OCI-LY1 (cell line): ENCODE results near the gene GJA5.

ENCODE experiments used
- H2AFZ ChIP-seq: fragments of 200-600 bp; sonication (generic), shearing (Covaris generic); 2 replicates; pipeline ENCODE4 v1.6.0; 2014; ENCODE audit warnings: antibody characterized with exemption, mild to moderate bottlenecking, low read length
- H3F3A ChIP-seq: fragments of 200-600 bp; sonication (generic), shearing (Covaris generic); 2 replicates; pipeline ENCODE4 v1.6.0; 2014; ENCODE audit warnings: mild to moderate bottlenecking, antibody characterized with exemption, low read length, moderate library complexity; ENCODE audit not compliant: insufficient read depth
- H3K27ac ChIP-seq: fragments of 200-600 bp; sonication (generic); 2 replicates; pipeline ENCODE4 v1.5.1; 2014; ENCODE audit warnings: low read length, mixed run types, mild to moderate bottlenecking, low read depth; ENCODE audit not compliant: poor library complexity, severe bottlenecking
- H3K27me3 ChIP-seq: fragments of 200-600 bp; sonication (generic); 2 replicates; pipeline ENCODE4 v1.6.0; 2014; ENCODE audit warnings: antibody characterized with exemption, mild to moderate bottlenecking, low read length, moderate library complexity; ENCODE audit not compliant: insufficient read depth
- H3K36me3 ChIP-seq: fragments of 200-600 bp; sonication (generic); 2 replicates; pipeline ENCODE4 v1.6.1; 2014; ENCODE audit warnings: mild to moderate bottlenecking, antibody characterized with exemption, low read length, moderate library complexity, mixed read lengths; ENCODE audit not compliant: insufficient read depth
- H3K4me1 ChIP-seq: fragments of 200-600 bp; sonication (generic); 2 replicates; pipeline ENCODE4 v1.5.1; 2014; ENCODE audit warnings: mild to moderate bottlenecking, low read length, moderate library complexity; ENCODE audit not compliant: insufficient read depth, severe bottlenecking
- H3K4me2 ChIP-seq: fragments of 200-600 bp; sonication (generic), shearing (Covaris generic); 2 replicates; pipeline ENCODE4 v1.6.1; 2014; ENCODE audit warnings: low read length
- H3K4me3 ChIP-seq: fragments of 200-600 bp; sonication (generic); 2 replicates; pipeline ENCODE4 v1.5.1; 2014; ENCODE audit warnings: low read length, low read depth, mild to moderate bottlenecking, mixed read lengths; ENCODE audit not compliant: poor library complexity, severe bottlenecking
- H3K79me2 ChIP-seq: fragments of 200-600 bp; shearing (Covaris generic); 2 replicates; pipeline ENCODE4 v1.6.1; 2016; ENCODE audit warnings: mixed run types, low read length, mixed read lengths; ENCODE audit not compliant: insufficient read depth
- H3K9ac ChIP-seq: fragments of 200-600 bp; sonication (generic), shearing (Covaris generic); 2 replicates; pipeline ENCODE4 v1.6.1; 2014; ENCODE audit warnings: mild to moderate bottlenecking, low read length, mixed read lengths
- H3K9me2 ChIP-seq: fragments of 200-600 bp; sonication (generic), shearing (Covaris generic); 2 replicates; pipeline ENCODE4 v1.6.1; 2014; ENCODE audit warnings: low read depth, mild to moderate bottlenecking, low read length, mixed read lengths
- H3K9me3 ChIP-seq: fragments of 200-600 bp; shearing (Covaris generic); 2 replicates; pipeline ENCODE4 v1.6.1; 2014; ENCODE audit warnings: low read length, mixed read lengths
- H4K20me1 ChIP-seq: fragments of 200-600 bp; sonication (generic), shearing (Covaris generic); 2 replicates; pipeline ENCODE4 v1.6.0; 2016; ENCODE audit warnings: mild to moderate bottlenecking, low read length; ENCODE audit not compliant: insufficient read depth
- EZH2 ChIP-seq: fragments of 200-600 bp; sonication (generic), shearing (Covaris generic); IDR thresholded peaks from 2 replicates; pipeline ENCODE4 v1.8.0; 2017; ENCODE audit warnings: borderline replicate concordance, mixed run types, mild to moderate bottlenecking, antibody characterized with exemption, low read length, moderate library complexity, mixed read lengths
- TF ChIP-seq, protein P1 (sequence below): fragments of 200-600 bp; sonication (generic), shearing (Covaris generic); IDR thresholded peaks from 2 replicates; pipeline ENCODE4 v1.5.1; 2017; ENCODE audit warnings: mild to moderate bottlenecking, antibody characterized with exemption, low read length, moderate library complexity, mixed read lengths

GJA5 gene

DNA sequence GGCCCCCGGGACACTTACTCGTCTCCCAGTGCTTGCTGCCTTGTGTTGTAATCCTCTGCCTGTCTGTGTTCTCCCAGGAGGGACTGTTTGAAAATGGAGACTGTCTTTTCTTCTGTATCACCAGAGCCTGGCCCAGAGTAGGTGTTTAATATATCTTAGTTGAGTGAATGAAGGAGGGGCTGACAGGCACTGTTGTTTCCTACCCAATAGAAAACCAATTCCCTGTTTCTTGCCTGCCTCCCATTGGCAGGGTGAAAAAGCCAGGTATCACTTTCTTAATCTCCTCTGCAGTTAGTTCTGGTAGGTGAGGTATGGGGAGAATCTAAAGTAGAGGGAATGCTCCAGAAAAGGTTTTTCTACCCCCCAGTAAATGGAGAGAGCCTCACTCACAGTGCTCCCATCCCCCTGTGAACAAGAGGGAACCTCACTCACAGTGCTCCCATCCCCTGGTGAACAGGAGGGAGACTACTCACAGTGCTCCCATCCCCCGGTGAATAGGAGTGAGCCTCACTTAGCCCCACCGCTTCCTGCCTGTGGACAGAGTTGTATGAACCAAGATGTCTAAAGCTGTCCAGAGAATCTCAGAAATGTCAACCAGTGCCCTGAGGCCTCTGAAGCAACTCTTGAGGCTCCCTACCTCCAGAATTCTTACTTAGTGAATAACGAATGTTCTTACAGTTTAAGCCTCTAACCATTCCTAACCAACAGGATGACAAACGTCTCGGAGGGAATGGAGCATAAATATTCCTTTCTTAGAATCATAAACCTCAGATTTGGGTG, at the start of gene GJA5:
TSS of gene GJA5 (minus strand) at position 122 of the 780 bp plus-strand sequence. CDS start 1,364 bp downstream, outside the sequence.
- TF ChIP-seq, protein P1, sequence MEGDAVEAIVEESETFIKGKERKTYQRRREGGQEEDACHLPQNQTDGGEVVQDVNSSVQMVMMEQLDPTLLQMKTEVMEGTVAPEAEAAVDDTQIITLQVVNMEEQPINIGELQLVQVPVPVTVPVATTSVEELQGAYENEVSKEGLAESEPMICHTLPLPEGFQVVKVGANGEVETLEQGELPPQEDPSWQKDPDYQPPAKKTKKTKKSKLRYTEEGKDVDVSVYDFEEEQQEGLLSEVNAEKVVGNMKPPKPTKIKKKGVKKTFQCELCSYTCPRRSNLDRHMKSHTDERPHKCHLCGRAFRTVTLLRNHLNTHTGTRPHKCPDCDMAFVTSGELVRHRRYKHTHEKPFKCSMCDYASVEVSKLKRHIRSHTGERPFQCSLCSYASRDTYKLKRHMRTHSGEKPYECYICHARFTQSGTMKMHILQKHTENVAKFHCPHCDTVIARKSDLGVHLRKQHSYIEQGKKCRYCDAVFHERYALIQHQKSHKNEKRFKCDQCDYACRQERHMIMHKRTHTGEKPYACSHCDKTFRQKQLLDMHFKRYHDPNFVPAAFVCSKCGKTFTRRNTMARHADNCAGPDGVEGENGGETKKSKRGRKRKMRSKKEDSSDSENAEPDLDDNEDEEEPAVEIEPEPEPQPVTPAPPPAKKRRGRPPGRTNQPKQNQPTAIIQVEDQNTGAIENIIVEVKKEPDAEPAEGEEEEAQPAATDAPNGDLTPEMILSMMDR = no peak
- no peak for TF ChIP-seq EZH2
- H3K4me3 ChIP-seq = no peak within 1 kb of the TSS
- no peak within 1 kb of the TSS for H3K27ac ChIP-seq
- no peaks in the 10 kb centered on the region for H3K36me3 ChIP-seq
- H3K27me3 ChIP-seq = no peaks in the 10 kb centered on the region; the same call in 1 of the 2 replicates
- H3K9me2 ChIP-seq = no peaks in the 10 kb centered on the region
- no peaks in the 10 kb centered on the region for H3F3A ChIP-seq
- no peak within 1 kb of the TSS for H3K9ac ChIP-seq
- no peaks in the 10 kb centered on the region for H3K79me2 ChIP-seq
- H3K4me2 ChIP-seq = no peak within 1 kb of the TSS
- no peaks in the 10 kb centered on the region for H3K4me1 ChIP-seq
- H4K20me1 ChIP-seq = no peaks in the 10 kb centered on the region
- H3K9me3 ChIP-seq = no peaks in the 10 kb centered on the region
- no peak within 1 kb of the TSS for H2AFZ ChIP-seq

DNA sequence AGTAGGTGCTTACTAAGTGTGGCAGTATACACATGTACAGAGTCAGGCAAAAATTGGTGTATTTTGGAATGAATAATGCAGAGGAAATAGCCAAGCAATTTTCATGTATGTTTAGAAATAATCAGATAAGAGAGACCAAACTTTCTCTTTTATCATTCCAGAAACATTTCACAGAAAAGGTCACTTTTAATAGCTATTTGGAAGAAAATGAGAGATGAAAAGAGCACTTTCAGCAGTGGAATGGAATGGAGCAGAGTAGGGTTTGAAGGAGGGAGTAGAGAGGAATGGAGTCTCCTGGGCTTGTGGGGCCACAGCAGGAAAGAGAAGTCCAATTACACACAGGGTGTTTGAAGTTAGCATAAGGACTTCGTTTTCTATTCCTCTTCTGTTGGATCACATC, 48.8 kb upstream of the GJA5 start:
- no peaks in the 10 kb centered on the region for H3K4me1 ChIP-seq
- H3K79me2 ChIP-seq = no peaks in the 10 kb centered on the region
- H3K36me3 ChIP-seq = no peaks in the 10 kb centered on the region
- H3K4me3 ChIP-seq = no peak overlapping the region
- no peaks in the 10 kb centered on the region for H3K27me3 ChIP-seq
- TF ChIP-seq, protein P1 = no peak
- no peak for TF ChIP-seq EZH2
- no peaks in the 10 kb centered on the region for H3K9me2 ChIP-seq
- H4K20me1 ChIP-seq = no peaks in the 10 kb centered on the region
- H3K27ac ChIP-seq = no peak overlapping the region
- H3F3A ChIP-seq = no peaks in the 10 kb centered on the region
- H3K4me2 ChIP-seq = no peak overlapping the region
- H2AFZ ChIP-seq = no peak overlapping the region
- H3K9ac ChIP-seq = no peak overlapping the region
- H3K9me3 ChIP-seq = no peaks in the 10 kb centered on the region

DNA sequence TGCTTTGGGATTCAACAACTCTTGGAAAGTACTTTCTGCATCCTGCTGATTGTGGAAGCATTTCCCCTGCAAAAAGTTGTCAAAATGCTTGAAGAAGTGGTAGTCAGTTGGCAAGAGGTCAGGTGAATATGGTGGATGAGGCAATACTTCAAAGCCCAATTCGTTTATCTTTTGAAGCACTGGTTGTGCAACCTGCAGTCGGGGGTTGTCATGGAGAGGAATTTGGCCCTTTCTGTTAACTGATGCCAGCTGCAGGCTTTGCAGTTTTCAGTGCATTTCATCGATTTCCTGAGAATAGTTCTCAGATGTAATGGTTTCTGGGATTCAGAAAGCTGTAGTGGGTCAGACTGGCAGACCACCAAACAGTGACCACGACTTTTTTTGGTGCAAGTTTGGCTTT, 47.6 kb upstream of the GJA5 start:
- TF ChIP-seq, protein P1 = no peak
- TF ChIP-seq EZH2 = no peak

More for the DNA sequence above, 47.6 kb upstream of the GJA5 start:
- no peak overlapping the region for H3K9ac ChIP-seq
- H3F3A ChIP-seq = no peaks in the 10 kb centered on the region
- no peaks in the 10 kb centered on the region for H3K9me3 ChIP-seq
- H3K4me1 ChIP-seq = no peaks in the 10 kb centered on the region
- H2AFZ ChIP-seq = no peak overlapping the region
- H3K4me3 ChIP-seq = no peak overlapping the region
- no peaks in the 10 kb centered on the region for H3K79me2 ChIP-seq
- H3K9me2 ChIP-seq = no peaks in the 10 kb centered on the region
- H3K27me3 ChIP-seq = no peaks in the 10 kb centered on the region
- no peak overlapping the region for H3K4me2 ChIP-seq
- H3K27ac ChIP-seq = no peak overlapping the region
- H3K36me3 ChIP-seq = no peaks in the 10 kb centered on the region
- H4K20me1 ChIP-seq = no peaks in the 10 kb centered on the region
